Mesothelial cell of epicardium (in vitro differentiated cells): Measurements from ENCODE around the gene ARSG. TPM values are rescaled to one million over a fixed set of nuclear protein-coding genes. Genes with fewer than 3 reads are reported as not detected.

ENCODE experiments used
- DNase-seq, 2 experiments: peaks; one replicate each; pipeline ENCODE4 v3.0.0; 2021; ENCODE audit warnings: low spot score in 2 of 2; ENCODE audit not compliant: unreplicated experiment in 2 of 2
- H3K27ac Mint-ChIP-seq: 2 replicates; pipeline ENCODE4 v1.8.0; 2021; ENCODE audit warnings: mixed read lengths
- H3K27me3 Mint-ChIP-seq: 2 replicates; pipeline ENCODE4 v1.8.0; 2021; ENCODE audit warnings: low read depth, mixed read lengths
- H3K36me3 Mint-ChIP-seq: 2 replicates; pipeline ENCODE4 v1.8.0; 2021; ENCODE audit warnings: mixed read lengths
- H3K4me1 Mint-ChIP-seq: 2 replicates; pipeline ENCODE4 v1.8.0; 2021; ENCODE audit warnings: mixed read lengths
- H3K4me3 Mint-ChIP-seq: 2 replicates; pipeline ENCODE4 v1.8.0; 2021; ENCODE audit warnings: mild to moderate bottlenecking, moderate library complexity, mixed read lengths
- H3K9me3 Mint-ChIP-seq: 2 replicates; pipeline ENCODE4 v1.8.0; 2021; ENCODE audit warnings: mixed read lengths
- total RNA-seq: library from RNA; stranded (reverse); gene quantifications from 3 replicates; pipeline ENCODE4 v1.2.1, GENCODE V29; 2021
- TF ChIP-seq, protein P1 (sequence below): fragments of 200-600 bp; sonication (generic); IDR thresholded peaks from one replicate; pipeline ENCODE4 v1.5.0; 2021; ENCODE audit warnings: antibody characterized with exemption; ENCODE audit not compliant: unreplicated experiment

Gene ARSG
- total RNA-seq, 1 donor from 2014 or later = 7.8 TPM

GRCh38 chr17:68289936-68290267, 1.4 kb upstream of the ARSG start:
- H3K4me1 Mint-ChIP-seq = peaks cover 14% of the 10 kb centered on the region
- no peaks in the 10 kb centered on the region for H3K9me3 Mint-ChIP-seq
- DNase-seq = no peak
- TF ChIP-seq, protein P1, sequence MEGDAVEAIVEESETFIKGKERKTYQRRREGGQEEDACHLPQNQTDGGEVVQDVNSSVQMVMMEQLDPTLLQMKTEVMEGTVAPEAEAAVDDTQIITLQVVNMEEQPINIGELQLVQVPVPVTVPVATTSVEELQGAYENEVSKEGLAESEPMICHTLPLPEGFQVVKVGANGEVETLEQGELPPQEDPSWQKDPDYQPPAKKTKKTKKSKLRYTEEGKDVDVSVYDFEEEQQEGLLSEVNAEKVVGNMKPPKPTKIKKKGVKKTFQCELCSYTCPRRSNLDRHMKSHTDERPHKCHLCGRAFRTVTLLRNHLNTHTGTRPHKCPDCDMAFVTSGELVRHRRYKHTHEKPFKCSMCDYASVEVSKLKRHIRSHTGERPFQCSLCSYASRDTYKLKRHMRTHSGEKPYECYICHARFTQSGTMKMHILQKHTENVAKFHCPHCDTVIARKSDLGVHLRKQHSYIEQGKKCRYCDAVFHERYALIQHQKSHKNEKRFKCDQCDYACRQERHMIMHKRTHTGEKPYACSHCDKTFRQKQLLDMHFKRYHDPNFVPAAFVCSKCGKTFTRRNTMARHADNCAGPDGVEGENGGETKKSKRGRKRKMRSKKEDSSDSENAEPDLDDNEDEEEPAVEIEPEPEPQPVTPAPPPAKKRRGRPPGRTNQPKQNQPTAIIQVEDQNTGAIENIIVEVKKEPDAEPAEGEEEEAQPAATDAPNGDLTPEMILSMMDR = no peak
- H3K27me3 Mint-ChIP-seq = peaks cover 43% of the 10 kb centered on the region
- peak overlapping the region; percentile 78 for H3K4me3 Mint-ChIP-seq
- H3K27ac Mint-ChIP-seq = no peak overlapping the region
- H3K36me3 Mint-ChIP-seq = no peaks in the 10 kb centered on the region

GRCh38 chr17:68290268-68290954, 884 bp upstream of the ARSG start:
- peaks cover 43% of the 10 kb centered on the region for H3K27me3 Mint-ChIP-seq
- H3K36me3 Mint-ChIP-seq = no peaks in the 10 kb centered on the region
- H3K4me3 Mint-ChIP-seq = peak overlapping the region; percentile 78
- H3K4me1 Mint-ChIP-seq = peaks cover 14% of the 10 kb centered on the region
- DNase-seq = peak in 1 of 2 experiments; percentile 41
- H3K9me3 Mint-ChIP-seq = no peaks in the 10 kb centered on the region
- TF ChIP-seq, protein P1 = no peak
- no peak overlapping the region for H3K27ac Mint-ChIP-seq

DNA sequence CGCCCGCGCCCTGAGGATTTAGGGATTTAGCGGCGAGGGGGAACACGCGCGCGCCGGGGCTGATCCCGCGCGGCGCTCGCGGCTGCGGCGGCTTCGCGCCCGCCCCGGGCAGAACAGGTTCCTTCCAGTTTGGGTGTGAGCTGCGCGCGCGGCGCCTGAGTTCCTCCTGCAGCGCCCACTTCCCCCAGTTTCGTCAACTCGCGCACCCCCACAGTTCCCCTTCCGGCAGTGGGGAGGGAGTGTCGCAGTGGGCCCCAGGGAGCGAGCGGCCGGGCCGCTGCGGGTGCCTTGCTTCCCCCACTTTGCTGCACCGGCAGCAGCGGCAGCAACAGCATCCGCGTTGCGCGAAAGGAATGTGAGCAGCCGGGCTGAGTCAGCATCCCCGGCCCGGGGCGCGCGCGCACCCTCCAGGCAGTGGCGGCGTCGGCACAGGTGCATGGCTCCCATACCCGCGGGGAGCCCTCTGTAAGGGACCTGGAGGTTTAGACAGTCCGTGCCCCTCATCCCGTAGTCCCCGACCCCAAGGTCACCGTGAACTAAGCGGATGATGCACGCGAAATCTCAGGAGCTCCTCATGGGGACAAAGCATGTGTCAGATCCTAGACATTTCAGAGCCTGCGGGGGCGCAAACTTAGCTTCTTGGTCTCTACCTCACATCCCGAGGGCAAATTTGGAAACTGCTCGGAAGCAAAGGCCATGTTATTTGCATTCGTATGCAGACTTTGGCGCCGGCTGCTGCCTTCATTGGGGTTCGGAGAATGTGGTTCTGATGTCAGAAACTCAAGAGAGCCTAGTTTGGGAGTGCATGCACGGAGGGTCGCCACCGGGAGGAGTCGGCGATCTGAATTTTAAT, 767 bp downstream of the ARSG start:
- TF ChIP-seq, protein P1 = no peak
- Mint-ChIP-seq H3K27ac (peak overlapping the region; percentile 64), H3K4me1 (peaks cover 14% of the 10 kb centered on the region), H3K9me3 (no peaks in the 10 kb centered on the region), H3K27me3 (peaks cover 43% of the 10 kb centered on the region), H3K36me3 (no peaks in the 10 kb centered on the region), H3K4me3 (peak overlapping the region; percentile 73)
- peak; percentile 66 to 82 for DNase-seq

- Mint-ChIP-seq H3K4me1 (peaks cover 14% of the 10 kb centered on the region), H3K27ac (peak overlapping the region; percentile 64), H3K4me3 (peak overlapping the region; percentile 73), H3K36me3 (no peaks in the 10 kb centered on the region), H3K27me3 (peaks cover 43% of the 10 kb centered on the region), H3K9me3 (no peaks in the 10 kb centered on the region)
- TF ChIP-seq, protein P1 = no peak
- DNase-seq = no peak
These were observed 1.4 kb downstream of the ARSG start for GRCh38 chr17:68292689-68293040.

GRCh38 chr17:68293490-68294195, 2.3 kb downstream of the ARSG start:
- no peak overlapping the region for H3K4me3 Mint-ChIP-seq

More at GRCh38 chr17:68293490-68294195, 2.3 kb downstream of the ARSG start:
- peaks cover 14% of the 10 kb centered on the region for H3K4me1 Mint-ChIP-seq
- TF ChIP-seq, protein P1 = no peak
- H3K9me3 Mint-ChIP-seq = no peaks in the 10 kb centered on the region
- peaks cover 43% of the 10 kb centered on the region for H3K27me3 Mint-ChIP-seq
- DNase-seq = no peak
- H3K36me3 Mint-ChIP-seq = no peaks in the 10 kb centered on the region
- H3K27ac Mint-ChIP-seq = no peak overlapping the region
